Testis (tissue), 3 donors: ENCODE results near the gene CBY1. TPM values are rescaled to one million over a fixed set of nuclear protein-coding genes. Genes with fewer than 3 reads are reported as not detected.

Experiments used
- DNase-seq: peaks from one replicate; pipeline ENCODE4 v3.0.0-alpha.2; 2019
- H3K27ac ChIP-seq, 2 donors: fragments of 200-600 bp; sonication (generic); one replicate each; pipeline ENCODE4 v1.5.1; 2019
- H3K27me3 ChIP-seq: fragments of 200-600 bp; sonication (generic); one replicate; pipeline ENCODE4 v1.5.1; 2019
- H3K36me3 ChIP-seq: fragments of 200-600 bp; sonication (generic); one replicate; pipeline ENCODE4 v1.5.1; 2017; ENCODE audit warnings: low read depth; ENCODE audit errors: missing control alignments
- H3K4me1 ChIP-seq: fragments of 200-600 bp; sonication (generic); one replicate; pipeline ENCODE4 v1.5.1; 2019
- H3K4me3 ChIP-seq, 2 donors: fragments of 200-600 bp; sonication (generic); one replicate each; pipeline ENCODE4 v1.5.1; 2017 to 2019
- H3K9me3 ChIP-seq: fragments of 200-600 bp; sonication (generic); one replicate; pipeline ENCODE4 v1.5.1; 2017
- POLR2A ChIP-seq: fragments of 450-650 bp; IDR thresholded peaks from one replicate; pipeline ENCODE4 v1.6.1; 2017; ENCODE audit warnings: antibody characterized with exemption, mild to moderate bottlenecking, moderate library complexity
- WGBS, 2 donors: methylation state at CpG; one replicate each; pipeline ENCODE4 v1.1.5; 2018; 5-methylcytosine and 5-hydroxymethylcytosine counted together
- intact Hi-C: fragments of 100-400 bp; cut with DNase I; formaldehyde crosslinking; loops from one replicate; pipeline ENCODE4 v1.15.1; 2023; ENCODE audit warnings: low total_unique reads
- polyA plus RNA-seq: library from polyadenylated mRNA; stranded (reverse); fragments of 350-450 nt; fragmentation: Illumina TruSeq; extraction: RNeasy Lipid Tissue Mini Kit (QIAGEN cat#74804); gene quantifications from one replicate; pipeline ENCODE4 v1.2.3, GENCODE V29; 2014; ENCODE audit warnings: low read depth, low replicate concordance; ENCODE audit not compliant: insufficient read depth
- total RNA-seq, 2 donors: library from RNA; depleted of rRNA; stranded (reverse); fragments of >200 nt; gene quantifications; one replicate each; pipeline ENCODE4 v1.2.3, GENCODE V29; 2016
- TF ChIP-seq, protein P1 (sequence below), 3 experiments: fragments of 450-650 bp in 2 of 3; fragments of 200-600 bp in 1 of 3; sonication (generic) in 1 of 3; IDR thresholded peaks; one replicate each; pipeline ENCODE4 v1.5.1; 2016 to 2019; ENCODE audit warnings: antibody characterized with exemption in 3 of 3, mild to moderate bottlenecking in 2 of 3, moderate library complexity in 1 of 3

Gene CBY1
- total and polyA plus RNA-seq, 3 donors from 2014 or later: 24.9 to 50.8 (median 30.9) TPM

- Histone ChIP-seq H3K4me1 (peaks cover 20% of the 10 kb centered on the region), H3K27me3 (no peaks in the 10 kb centered on the region), H3K4me3 (no peak overlapping the region), H3K36me3 (no peaks in the 10 kb centered on the region), H3K9me3 (no peaks in the 10 kb centered on the region), H3K27ac (no peak overlapping the region)
- WGBS, 2 donors: 78 to 82% methylated on average over 3 of the region's 3 CpGs
- no peak for DNase-seq
- intact Hi-C loops: no loop called here
- TF ChIP-seq, protein P1, sequence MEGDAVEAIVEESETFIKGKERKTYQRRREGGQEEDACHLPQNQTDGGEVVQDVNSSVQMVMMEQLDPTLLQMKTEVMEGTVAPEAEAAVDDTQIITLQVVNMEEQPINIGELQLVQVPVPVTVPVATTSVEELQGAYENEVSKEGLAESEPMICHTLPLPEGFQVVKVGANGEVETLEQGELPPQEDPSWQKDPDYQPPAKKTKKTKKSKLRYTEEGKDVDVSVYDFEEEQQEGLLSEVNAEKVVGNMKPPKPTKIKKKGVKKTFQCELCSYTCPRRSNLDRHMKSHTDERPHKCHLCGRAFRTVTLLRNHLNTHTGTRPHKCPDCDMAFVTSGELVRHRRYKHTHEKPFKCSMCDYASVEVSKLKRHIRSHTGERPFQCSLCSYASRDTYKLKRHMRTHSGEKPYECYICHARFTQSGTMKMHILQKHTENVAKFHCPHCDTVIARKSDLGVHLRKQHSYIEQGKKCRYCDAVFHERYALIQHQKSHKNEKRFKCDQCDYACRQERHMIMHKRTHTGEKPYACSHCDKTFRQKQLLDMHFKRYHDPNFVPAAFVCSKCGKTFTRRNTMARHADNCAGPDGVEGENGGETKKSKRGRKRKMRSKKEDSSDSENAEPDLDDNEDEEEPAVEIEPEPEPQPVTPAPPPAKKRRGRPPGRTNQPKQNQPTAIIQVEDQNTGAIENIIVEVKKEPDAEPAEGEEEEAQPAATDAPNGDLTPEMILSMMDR (IDR thresholded peaks at IDR 0.05): no peak
- TF ChIP-seq POLR2A: no peak
Observed at GRCh38 chr22:38720350-38720749, 63.9 kb downstream of the CBY1 start.

GRCh38 chr22:38721551-38721950 lies 65.1 kb downstream of the CBY1 start:
- DNase-seq: no peak
- Histone ChIP-seq H3K4me1 (peaks cover 8% of the 10 kb centered on the region), H3K4me3 (no peak overlapping the region), H3K9me3 (no peaks in the 10 kb centered on the region), H3K27ac (no peak overlapping the region), H3K36me3 (no peaks in the 10 kb centered on the region), H3K27me3 (no peaks in the 10 kb centered on the region)
- WGBS, 2 donors: 87 to 89% methylated on average over 7 of the region's 7 CpGs
- intact Hi-C loops: no loop called here
- TF ChIP-seq, protein P1 (IDR thresholded peaks at IDR 0.05): no peak
- TF ChIP-seq POLR2A: no peak

Other genes starting within 250 kb of the CBY1 start
- 1 to 10 TPM; 1.7 to 3.0 TPM for gene KCNJ4, start 201.4 kb upstream of the CBY1 start, total RNA-seq
- 1.7 TPM for gene KCNJ4, start 201.4 kb upstream of the CBY1 start, polyA plus RNA-seq
- 1 to 10 TPM; 6.7 to 8.6 TPM for gene KDELR3, start 188.5 kb upstream of the CBY1 start, total RNA-seq
- gene KDELR3, start 188.5 kb upstream of the CBY1 start, polyA plus RNA-seq: 10.4 TPM
- gene DDX17, start 150.3 kb upstream of the CBY1 start, total RNA-seq: 100 to 1,000 TPM; 964 to 995 TPM
- gene DDX17, start 150.3 kb upstream of the CBY1 start, polyA plus RNA-seq: 259 TPM
- gene DMC1, start 86.5 kb upstream of the CBY1 start, total RNA-seq: 10 to 100 TPM in 1 of 2 donors, 1 to 10 TPM in 1; 8.9 to 17.6 TPM
- 18.3 TPM for gene DMC1, start 86.5 kb upstream of the CBY1 start, polyA plus RNA-seq
- 10 to 100 TPM; 16.3 to 41.8 TPM for gene FAM227A, start 246 bp upstream of the CBY1 start, total RNA-seq
- gene FAM227A, start 246 bp upstream of the CBY1 start, polyA plus RNA-seq: 18.0 TPM
- gene TOMM22, start 25.3 kb downstream of the CBY1 start, total RNA-seq: 10 to 100 TPM; 44.3 to 57.6 TPM
- 95.1 TPM for gene TOMM22, start 25.3 kb downstream of the CBY1 start, polyA plus RNA-seq
- gene JOSD1, start 44.3 kb downstream of the CBY1 start, total RNA-seq: 10 to 100 TPM; 70.3 to 91.0 TPM
- 40.9 TPM for gene JOSD1, start 44.3 kb downstream of the CBY1 start, polyA plus RNA-seq
- 10 to 100 TPM; 81.5 to 89.8 TPM for gene GTPBP1, start 49.3 kb downstream of the CBY1 start, total RNA-seq
- 53.1 TPM for gene GTPBP1, start 49.3 kb downstream of the CBY1 start, polyA plus RNA-seq
- gene SUN2, start 99.4 kb downstream of the CBY1 start, total RNA-seq: 100 to 1,000 TPM; 295 to 331 TPM
- 90.8 TPM for gene SUN2, start 99.4 kb downstream of the CBY1 start, polyA plus RNA-seq
- 10 to 100 TPM; 54.4 to 76.8 TPM for gene DNAL4, start 137.5 kb downstream of the CBY1 start, total RNA-seq
- 107 TPM for gene DNAL4, start 137.5 kb downstream of the CBY1 start, polyA plus RNA-seq
- gene NPTXR, start 187.4 kb downstream of the CBY1 start, total RNA-seq: 10 to 100 TPM; 12.6 to 14.1 TPM
- gene NPTXR, start 187.4 kb downstream of the CBY1 start, polyA plus RNA-seq: 3.9 TPM
- gene CBX6, start 215.6 kb downstream of the CBY1 start, total RNA-seq: 10 to 100 TPM; 30.1 to 33.1 TPM
- 18.7 TPM for gene CBX6, start 215.6 kb downstream of the CBY1 start, polyA plus RNA-seq